Measurements from ENCODE around the gene SPDL1. TPM values are rescaled to one million over a fixed set of nuclear protein-coding genes. Genes with fewer than 3 reads are reported as not detected.

Gene SPDL1
- total and polyA plus RNA-seq, 2 of the 8 experiments (the other 6 are each of a cell fraction or from before 2014, with no cell fraction given) = 16.9 to 44.5 TPM

DNA sequence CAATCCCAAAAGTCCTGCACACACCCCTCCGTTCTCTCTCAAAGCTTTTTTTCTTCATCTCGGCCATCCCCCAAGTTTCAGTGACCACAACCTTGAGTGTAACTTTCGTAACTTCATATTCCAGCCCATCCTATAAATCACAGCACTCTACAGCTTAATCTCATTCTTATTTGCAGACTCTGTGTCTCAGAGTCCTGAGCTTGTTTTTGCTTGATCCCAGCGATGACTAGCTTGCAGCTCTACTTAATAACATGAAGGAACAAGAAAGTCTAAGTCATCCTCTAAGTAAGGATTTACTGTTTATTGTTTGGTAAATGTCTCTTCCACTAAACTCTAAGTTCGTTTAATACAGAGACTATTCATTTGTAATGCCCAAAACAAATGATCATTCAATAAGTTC, 2.6 kb upstream of the SPDL1 start (continued):
- TF ChIP-seq, protein P1, sequence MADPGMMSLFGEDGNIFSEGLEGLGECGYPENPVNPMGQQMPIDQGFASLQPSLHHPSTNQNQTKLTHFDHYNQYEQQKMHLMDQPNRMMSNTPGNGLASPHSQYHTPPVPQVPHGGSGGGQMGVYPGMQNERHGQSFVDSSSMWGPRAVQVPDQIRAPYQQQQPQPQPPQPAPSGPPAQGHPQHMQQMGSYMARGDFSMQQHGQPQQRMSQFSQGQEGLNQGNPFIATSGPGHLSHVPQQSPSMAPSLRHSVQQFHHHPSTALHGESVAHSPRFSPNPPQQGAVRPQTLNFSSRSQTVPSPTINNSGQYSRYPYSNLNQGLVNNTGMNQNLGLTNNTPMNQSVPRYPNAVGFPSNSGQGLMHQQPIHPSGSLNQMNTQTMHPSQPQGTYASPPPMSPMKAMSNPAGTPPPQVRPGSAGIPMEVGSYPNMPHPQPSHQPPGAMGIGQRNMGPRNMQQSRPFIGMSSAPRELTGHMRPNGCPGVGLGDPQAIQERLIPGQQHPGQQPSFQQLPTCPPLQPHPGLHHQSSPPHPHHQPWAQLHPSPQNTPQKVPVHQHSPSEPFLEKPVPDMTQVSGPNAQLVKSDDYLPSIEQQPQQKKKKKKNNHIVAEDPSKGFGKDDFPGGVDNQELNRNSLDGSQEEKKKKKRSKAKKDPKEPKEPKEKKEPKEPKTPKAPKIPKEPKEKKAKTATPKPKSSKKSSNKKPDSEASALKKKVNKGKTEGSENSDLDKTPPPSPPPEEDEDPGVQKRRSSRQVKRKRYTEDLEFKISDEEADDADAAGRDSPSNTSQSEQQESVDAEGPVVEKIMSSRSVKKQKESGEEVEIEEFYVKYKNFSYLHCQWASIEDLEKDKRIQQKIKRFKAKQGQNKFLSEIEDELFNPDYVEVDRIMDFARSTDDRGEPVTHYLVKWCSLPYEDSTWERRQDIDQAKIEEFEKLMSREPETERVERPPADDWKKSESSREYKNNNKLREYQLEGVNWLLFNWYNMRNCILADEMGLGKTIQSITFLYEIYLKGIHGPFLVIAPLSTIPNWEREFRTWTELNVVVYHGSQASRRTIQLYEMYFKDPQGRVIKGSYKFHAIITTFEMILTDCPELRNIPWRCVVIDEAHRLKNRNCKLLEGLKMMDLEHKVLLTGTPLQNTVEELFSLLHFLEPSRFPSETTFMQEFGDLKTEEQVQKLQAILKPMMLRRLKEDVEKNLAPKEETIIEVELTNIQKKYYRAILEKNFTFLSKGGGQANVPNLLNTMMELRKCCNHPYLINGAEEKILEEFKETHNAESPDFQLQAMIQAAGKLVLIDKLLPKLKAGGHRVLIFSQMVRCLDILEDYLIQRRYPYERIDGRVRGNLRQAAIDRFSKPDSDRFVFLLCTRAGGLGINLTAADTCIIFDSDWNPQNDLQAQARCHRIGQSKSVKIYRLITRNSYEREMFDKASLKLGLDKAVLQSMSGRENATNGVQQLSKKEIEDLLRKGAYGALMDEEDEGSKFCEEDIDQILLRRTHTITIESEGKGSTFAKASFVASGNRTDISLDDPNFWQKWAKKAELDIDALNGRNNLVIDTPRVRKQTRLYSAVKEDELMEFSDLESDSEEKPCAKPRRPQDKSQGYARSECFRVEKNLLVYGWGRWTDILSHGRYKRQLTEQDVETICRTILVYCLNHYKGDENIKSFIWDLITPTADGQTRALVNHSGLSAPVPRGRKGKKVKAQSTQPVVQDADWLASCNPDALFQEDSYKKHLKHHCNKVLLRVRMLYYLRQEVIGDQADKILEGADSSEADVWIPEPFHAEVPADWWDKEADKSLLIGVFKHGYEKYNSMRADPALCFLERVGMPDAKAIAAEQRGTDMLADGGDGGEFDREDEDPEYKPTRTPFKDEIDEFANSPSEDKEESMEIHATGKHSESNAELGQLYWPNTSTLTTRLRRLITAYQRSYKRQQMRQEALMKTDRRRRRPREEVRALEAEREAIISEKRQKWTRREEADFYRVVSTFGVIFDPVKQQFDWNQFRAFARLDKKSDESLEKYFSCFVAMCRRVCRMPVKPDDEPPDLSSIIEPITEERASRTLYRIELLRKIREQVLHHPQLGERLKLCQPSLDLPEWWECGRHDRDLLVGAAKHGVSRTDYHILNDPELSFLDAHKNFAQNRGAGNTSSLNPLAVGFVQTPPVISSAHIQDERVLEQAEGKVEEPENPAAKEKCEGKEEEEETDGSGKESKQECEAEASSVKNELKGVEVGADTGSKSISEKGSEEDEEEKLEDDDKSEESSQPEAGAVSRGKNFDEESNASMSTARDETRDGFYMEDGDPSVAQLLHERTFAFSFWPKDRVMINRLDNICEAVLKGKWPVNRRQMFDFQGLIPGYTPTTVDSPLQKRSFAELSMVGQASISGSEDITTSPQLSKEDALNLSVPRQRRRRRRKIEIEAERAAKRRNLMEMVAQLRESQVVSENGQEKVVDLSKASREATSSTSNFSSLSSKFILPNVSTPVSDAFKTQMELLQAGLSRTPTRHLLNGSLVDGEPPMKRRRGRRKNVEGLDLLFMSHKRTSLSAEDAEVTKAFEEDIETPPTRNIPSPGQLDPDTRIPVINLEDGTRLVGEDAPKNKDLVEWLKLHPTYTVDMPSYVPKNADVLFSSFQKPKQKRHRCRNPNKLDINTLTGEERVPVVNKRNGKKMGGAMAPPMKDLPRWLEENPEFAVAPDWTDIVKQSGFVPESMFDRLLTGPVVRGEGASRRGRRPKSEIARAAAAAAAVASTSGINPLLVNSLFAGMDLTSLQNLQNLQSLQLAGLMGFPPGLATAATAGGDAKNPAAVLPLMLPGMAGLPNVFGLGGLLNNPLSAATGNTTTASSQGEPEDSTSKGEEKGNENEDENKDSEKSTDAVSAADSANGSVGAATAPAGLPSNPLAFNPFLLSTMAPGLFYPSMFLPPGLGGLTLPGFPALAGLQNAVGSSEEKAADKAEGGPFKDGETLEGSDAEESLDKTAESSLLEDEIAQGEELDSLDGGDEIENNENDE (IDR thresholded peaks at IDR 0.05; ENCODE audit: insufficient replicate concordance, low read length) = no peak
- TF ChIP-seq KDM4A (IDR thresholded peaks at IDR 0.05; ENCODE audit: low read depth, low read length, severe bottlenecking) (no peak), HDAC2 (IDR thresholded peaks at IDR 0.05; ENCODE audit: borderline replicate concordance in 1 of 2, low read depth in 2 of 2, low read length in 2 of 2) (no peak), SIRT6 (IDR thresholded peaks at IDR 0.05; ENCODE audit: low read length) (no peak), TEAD4 (IDR thresholded peaks at IDR 0.05; ENCODE audit: low read depth, low read length) (no peak)
- TF ChIP-seq, protein P2, sequence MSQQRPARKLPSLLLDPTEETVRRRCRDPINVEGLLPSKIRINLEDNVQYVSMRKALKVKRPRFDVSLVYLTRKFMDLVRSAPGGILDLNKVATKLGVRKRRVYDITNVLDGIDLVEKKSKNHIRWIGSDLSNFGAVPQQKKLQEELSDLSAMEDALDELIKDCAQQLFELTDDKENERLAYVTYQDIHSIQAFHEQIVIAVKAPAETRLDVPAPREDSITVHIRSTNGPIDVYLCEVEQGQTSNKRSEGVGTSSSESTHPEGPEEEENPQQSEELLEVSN (IDR thresholded peaks at IDR 0.05) = no peak
- TF ChIP-seq, protein P3, sequence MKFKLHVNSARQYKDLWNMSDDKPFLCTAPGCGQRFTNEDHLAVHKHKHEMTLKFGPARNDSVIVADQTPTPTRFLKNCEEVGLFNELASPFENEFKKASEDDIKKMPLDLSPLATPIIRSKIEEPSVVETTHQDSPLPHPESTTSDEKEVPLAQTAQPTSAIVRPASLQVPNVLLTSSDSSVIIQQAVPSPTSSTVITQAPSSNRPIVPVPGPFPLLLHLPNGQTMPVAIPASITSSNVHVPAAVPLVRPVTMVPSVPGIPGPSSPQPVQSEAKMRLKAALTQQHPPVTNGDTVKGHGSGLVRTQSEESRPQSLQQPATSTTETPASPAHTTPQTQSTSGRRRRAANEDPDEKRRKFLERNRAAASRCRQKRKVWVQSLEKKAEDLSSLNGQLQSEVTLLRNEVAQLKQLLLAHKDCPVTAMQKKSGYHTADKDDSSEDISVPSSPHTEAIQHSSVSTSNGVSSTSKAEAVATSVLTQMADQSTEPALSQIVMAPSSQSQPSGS (IDR thresholded peaks at IDR 0.05; ENCODE audit: low read length) = no peak
